PC-3 (cell line): ENCODE measurements around the gene SLC8A2. TPM values are rescaled to one million over a fixed set of nuclear protein-coding genes. Genes with fewer than 3 reads are reported as not detected.

Source experiments
- ATAC-seq: fragments of 200-7000 bp; cut with Tn5 transposase; 2 replicates; pipeline ENCODE4 v1.9.1; 2020; ENCODE audit warnings: mild to moderate bottlenecking, moderate library complexity
- BruUV-seq: library from RNA; stranded (reverse); fragments of 400-500 nt; replicated peaks from 2 replicates; lab custom pipeline; 2021; lab: Mats Ljungman, UMichigan
- CTCF ChIA-PET: fragments of 300-600 bp; sonication (Branson Sonifier 250); formaldehyde crosslinking; loops from one replicate; lab custom pipeline; 2022; ENCODE audit warnings: antibody characterized with exemption; lab: Charles Lee
- POLR2A ChIA-PET: fragments of 300-600 bp; sonication (Branson Sonifier 250); formaldehyde crosslinking; loops from one replicate; lab custom pipeline; 2022; ENCODE audit warnings: antibody characterized with exemption; ENCODE audit not compliant: unreplicated experiment; lab: Charles Lee
- DNase-seq: peaks from one replicate; pipeline ENCODE4 v3.0.0-alpha.2; 2015
- H2AFZ ChIP-seq: fragments of 300-600 bp; sonication (generic); 2 replicates; pipeline ENCODE4 v1.6.0; 2016; ENCODE audit warnings: antibody characterized with exemption, low read length
- H3F3A ChIP-seq: fragments of 300-600 bp; sonication (generic); one replicate; pipeline ENCODE4 v1.6.0; 2017; ENCODE audit warnings: antibody characterized with exemption, low read length, control low read depth, mild to moderate bottlenecking; ENCODE audit not compliant: unreplicated experiment
- H3K27ac ChIP-seq: fragments of 300-600 bp; sonication (generic); 2 replicates; pipeline ENCODE4 v1.5.1; 2016; ENCODE audit warnings: mild to moderate bottlenecking, low read length
- H3K27me3 ChIP-seq: fragments of 300-600 bp; sonication (generic); 2 replicates; pipeline ENCODE4 v1.6.1; 2016; ENCODE audit warnings: low read length, mixed read lengths
- H3K36me3 ChIP-seq: fragments of 300-600 bp; sonication (generic); 2 replicates; pipeline ENCODE4 v1.6.1; 2016; ENCODE audit warnings: low read depth, mixed run types, low read length, mixed read lengths
- H3K4me1 ChIP-seq: fragments of 300-600 bp; sonication (generic); 2 replicates; pipeline ENCODE4 v1.5.1; 2016; ENCODE audit warnings: low read length; ENCODE audit not compliant: insufficient read depth
- H3K4me2 ChIP-seq: fragments of 300-600 bp; sonication (generic); 2 replicates; pipeline ENCODE4 v1.6.0; 2016; ENCODE audit warnings: low read length
- H3K4me3 ChIP-seq: fragments of 300-600 bp; sonication (generic); 2 replicates; pipeline ENCODE4 v1.5.1; 2016; ENCODE audit warnings: mild to moderate bottlenecking, low read length, mixed read lengths
- H3K79me2 ChIP-seq: fragments of 300-600 bp; sonication (generic); 2 replicates; pipeline ENCODE4 v1.6.1; 2017; ENCODE audit warnings: low read length, mixed read lengths
- H3K9ac ChIP-seq: fragments of 300-600 bp; sonication (generic); 2 replicates; pipeline ENCODE4 v1.6.0; 2016; ENCODE audit warnings: mild to moderate bottlenecking, low read length
- H3K9me2 ChIP-seq: fragments of 300-600 bp; sonication (generic); replicated peaks from 2 replicates; pipeline ENCODE4 v1.6.1; 2016; ENCODE audit warnings: mixed run types, low read length, mixed read lengths
- H3K9me3 ChIP-seq: fragments of 300-600 bp; sonication (generic); 2 replicates; pipeline ENCODE4 v1.6.1; 2016; ENCODE audit warnings: low read length, mixed read lengths
- H4K20me1 ChIP-seq: fragments of 300-600 bp; sonication (generic); 2 replicates; pipeline ENCODE4 v1.6.1; 2016; ENCODE audit warnings: low read length, mixed read lengths
- EZH2 ChIP-seq: fragments of 300-600 bp; sonication (generic); IDR thresholded peaks from one replicate; pipeline ENCODE4 v1.6.1; 2017; ENCODE audit warnings: antibody characterized with exemption, mild to moderate bottlenecking, low read length; ENCODE audit not compliant: unreplicated experiment
- EZH2phosphoT487 ChIP-seq: fragments of 300-600 bp; sonication (generic); IDR thresholded peaks from 2 replicates; pipeline ENCODE4 v1.6.1; 2018; ENCODE audit warnings: mild to moderate bottlenecking, antibody characterized with exemption, low read length, borderline replicate concordance
- intact Hi-C: fragments of 100-400 bp; cut with micrococcal nuclease; formaldehyde crosslinking; loops from 2 replicates; pipeline ENCODE4 v1.9.0; 2023
- total RNA-seq: library from RNA; depleted of rRNA; stranded (reverse); fragments of >200 nt; gene quantifications from 2 replicates; pipeline ENCODE4 v1.2.3, GENCODE V29; 2014
- TF ChIP-seq, protein P1 (sequence below): fragments of 300-600 bp; sonication (generic); conservative IDR thresholded peaks from 2 replicates; pipeline ENCODE4 v1.5.1; 2017; ENCODE audit warnings: antibody characterized with exemption, low read depth, mild to moderate bottlenecking, low read length

The SLC8A2 gene
- total RNA-seq, 1 experiment from 2014 or later = 0.33 TPM

DNA sequence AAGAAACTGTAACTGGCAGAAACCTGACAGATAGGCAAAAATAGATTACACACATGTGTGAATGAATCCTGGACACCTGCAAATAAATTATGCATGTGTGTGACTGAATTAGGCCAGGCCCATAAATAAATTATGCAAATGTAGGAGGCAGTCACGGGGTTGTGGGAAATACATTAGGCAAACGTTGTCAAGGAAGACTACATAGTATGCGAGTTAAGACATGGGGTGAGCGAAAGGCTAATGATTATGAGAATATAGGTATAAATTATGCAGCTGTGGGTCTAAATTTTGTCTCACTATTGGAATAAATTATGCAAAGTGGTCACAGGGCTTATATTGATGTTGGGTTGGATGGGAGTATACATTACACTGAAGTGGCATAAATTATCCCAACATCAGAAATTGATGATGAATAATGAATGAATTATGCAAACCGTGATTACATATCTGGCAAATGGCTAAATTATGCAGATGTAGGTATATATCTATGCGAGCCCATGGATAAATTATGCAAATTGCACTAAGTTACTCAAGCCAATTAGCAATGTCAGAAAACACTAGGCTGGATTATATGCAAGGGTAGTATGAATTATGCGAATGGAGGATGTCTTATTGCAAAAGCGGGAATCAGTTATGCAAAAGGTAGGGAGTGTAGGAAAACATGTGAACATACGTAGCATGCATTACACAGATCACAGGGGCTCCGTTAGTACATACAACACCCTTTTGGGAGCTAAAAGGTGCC is 6.8 kb downstream of the SLC8A2 start:
- no peak for ATAC-seq
- no peak overlapping the region for H3K9ac ChIP-seq
- H3K27me3 ChIP-seq = peaks cover 13% of the 10 kb centered on the region
- no peaks in the 10 kb centered on the region for H3F3A ChIP-seq
- no TSS peak for BruUV-seq
- no peaks in the 10 kb centered on the region for H3K9me3 ChIP-seq
- CTCF ChIA-PET = no interaction called here
- no peak for DNase-seq
- intact Hi-C loops = no loop called here
- no peak overlapping the region for H2AFZ ChIP-seq
- TF ChIP-seq, protein P1, sequence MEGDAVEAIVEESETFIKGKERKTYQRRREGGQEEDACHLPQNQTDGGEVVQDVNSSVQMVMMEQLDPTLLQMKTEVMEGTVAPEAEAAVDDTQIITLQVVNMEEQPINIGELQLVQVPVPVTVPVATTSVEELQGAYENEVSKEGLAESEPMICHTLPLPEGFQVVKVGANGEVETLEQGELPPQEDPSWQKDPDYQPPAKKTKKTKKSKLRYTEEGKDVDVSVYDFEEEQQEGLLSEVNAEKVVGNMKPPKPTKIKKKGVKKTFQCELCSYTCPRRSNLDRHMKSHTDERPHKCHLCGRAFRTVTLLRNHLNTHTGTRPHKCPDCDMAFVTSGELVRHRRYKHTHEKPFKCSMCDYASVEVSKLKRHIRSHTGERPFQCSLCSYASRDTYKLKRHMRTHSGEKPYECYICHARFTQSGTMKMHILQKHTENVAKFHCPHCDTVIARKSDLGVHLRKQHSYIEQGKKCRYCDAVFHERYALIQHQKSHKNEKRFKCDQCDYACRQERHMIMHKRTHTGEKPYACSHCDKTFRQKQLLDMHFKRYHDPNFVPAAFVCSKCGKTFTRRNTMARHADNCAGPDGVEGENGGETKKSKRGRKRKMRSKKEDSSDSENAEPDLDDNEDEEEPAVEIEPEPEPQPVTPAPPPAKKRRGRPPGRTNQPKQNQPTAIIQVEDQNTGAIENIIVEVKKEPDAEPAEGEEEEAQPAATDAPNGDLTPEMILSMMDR = no peak
- TF ChIP-seq EZH2 = no peak
- TF ChIP-seq EZH2phosphoT487 = no peak
- H3K79me2 ChIP-seq = no peaks in the 10 kb centered on the region
- no peak overlapping the region for H3K4me3 ChIP-seq
- H3K36me3 ChIP-seq = no peaks in the 10 kb centered on the region
- no peak overlapping the region for H3K4me2 ChIP-seq
- no peaks in the 10 kb centered on the region for H3K4me1 ChIP-seq
- H4K20me1 ChIP-seq = no peaks in the 10 kb centered on the region
- POLR2A ChIA-PET = no interaction called here
- no peak overlapping the region for H3K27ac ChIP-seq
- H3K9me2 ChIP-seq = no peaks in the 10 kb centered on the region

DNA sequence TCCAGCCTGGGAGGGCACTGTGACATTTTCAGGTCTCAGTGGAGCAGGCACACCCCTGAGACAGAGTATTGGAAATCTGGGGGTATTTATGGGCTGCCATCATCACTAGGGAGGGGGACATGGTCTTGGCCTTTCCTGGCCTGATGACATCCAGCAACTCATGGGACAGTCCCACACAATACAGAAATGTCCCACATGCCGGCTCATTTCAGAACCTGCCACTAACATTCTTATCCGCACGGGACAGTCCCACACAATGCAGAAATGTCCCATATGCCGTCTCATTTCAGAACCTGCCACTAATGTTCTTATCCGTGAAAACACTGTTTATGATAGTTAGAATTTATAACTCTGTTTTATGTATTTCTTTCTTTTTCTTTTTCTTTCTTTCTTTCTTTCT is 9.8 kb downstream of the SLC8A2 start:
- ChIA-PET CTCF (no interaction called here), POLR2A (no interaction called here)
- intact Hi-C loops = no loop called here
- Histone ChIP-seq H3K4me3 (no peak overlapping the region), H3K9ac (no peak overlapping the region), H3K36me3 (no peaks in the 10 kb centered on the region), H3F3A (no peaks in the 10 kb centered on the region), H2AFZ (no peak overlapping the region), H3K9me2 (no peaks in the 10 kb centered on the region), H4K20me1 (no peaks in the 10 kb centered on the region), H3K9me3 (no peaks in the 10 kb centered on the region), H3K27ac (no peak overlapping the region), H3K27me3 (peaks cover 19% of the 10 kb centered on the region), H3K79me2 (no peaks in the 10 kb centered on the region), H3K4me1 (no peaks in the 10 kb centered on the region), H3K4me2 (no peak overlapping the region)
- DNase-seq (no peak), ATAC-seq (no peak)
- BruUV-seq = no TSS peak
- no peak for TF ChIP-seq EZH2phosphoT487
- TF ChIP-seq EZH2 = no peak
- TF ChIP-seq, protein P1 = no peak

DNA sequence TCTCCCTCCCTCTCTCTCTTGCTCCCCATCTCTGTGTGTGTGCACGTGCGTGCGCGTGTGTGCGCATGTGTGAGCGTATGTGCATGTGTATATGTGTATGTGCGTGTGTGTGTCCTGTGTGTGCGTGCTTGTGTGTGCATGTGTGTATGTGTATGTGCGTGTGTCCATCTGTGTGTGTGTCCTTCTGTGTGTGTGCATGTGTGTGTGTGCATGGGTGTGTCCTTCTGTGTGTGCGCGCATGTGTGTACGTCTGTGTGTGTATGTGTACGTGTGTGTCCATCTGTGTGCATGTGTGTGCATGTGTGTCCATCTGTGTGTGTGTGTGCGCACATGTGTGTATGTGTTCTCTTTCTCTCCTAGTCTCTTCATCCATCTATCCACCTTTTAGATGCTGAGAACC is 12.2 kb downstream of the SLC8A2 start:
- Histone ChIP-seq H3K4me1 (no peaks in the 10 kb centered on the region), H3K4me3 (no peak overlapping the region), H3K79me2 (no peaks in the 10 kb centered on the region), H3F3A (no peaks in the 10 kb centered on the region), H3K27ac (no peak overlapping the region), H3K4me2 (no peak overlapping the region), H3K9me2 (no peaks in the 10 kb centered on the region), H2AFZ (no peak overlapping the region), H3K27me3 (peaks cover 23% of the 10 kb centered on the region), H3K9me3 (no peaks in the 10 kb centered on the region), H3K9ac (no peak overlapping the region), H4K20me1 (no peaks in the 10 kb centered on the region), H3K36me3 (no peaks in the 10 kb centered on the region)
- ChIA-PET POLR2A (no interaction called here), CTCF (no interaction called here)
- intact Hi-C loops = no loop called here
- TF ChIP-seq, protein P1 = no peak
- TF ChIP-seq EZH2 (no peak), EZH2phosphoT487 (no peak)
- no TSS peak for BruUV-seq
- no peak for ATAC-seq
- no peak for DNase-seq
